HG03139 (cell line): ENCODE results near the gene TENM3.

Source experiments
- ATAC-seq: cut with Tn5 transposase; IDR thresholded peaks from one replicate; pipeline ENCODE4 v1.9.1; 2021; ENCODE audit not compliant: unreplicated experiment

Gene TENM3

GRCh38 chr4:182756161-182756690, 513.0 kb downstream of the TENM3 start:
- ATAC-seq: no peak

GRCh38 chr4:182758273-182758672, 515.1 kb downstream of the TENM3 start:
- ATAC-seq: no peak

- ATAC-seq: no peak
These were observed 517.4 kb downstream of the TENM3 start for GRCh38 chr4:182760551-182761043.

- ATAC-seq: no peak
These were observed 520.9 kb downstream of the TENM3 start for GRCh38 chr4:182764137-182764536.

GRCh38 chr4:182764642-182765041, 521.4 kb downstream of the TENM3 start:
- no peak for ATAC-seq

GRCh38 chr4:182765987-182766856, 523.0 kb downstream of the TENM3 start:
- no peak for ATAC-seq

GRCh38 chr4:182766857-182767250, 523.7 kb downstream of the TENM3 start:
- no peak for ATAC-seq

GRCh38 chr4:182768838-182769237, 525.6 kb downstream of the TENM3 start:
- ATAC-seq: no peak

GRCh38 chr4:182770259-182770995, 527.2 kb downstream of the TENM3 start:
- no peak for ATAC-seq

- ATAC-seq: no peak
These were observed 527.9 kb downstream of the TENM3 start for GRCh38 chr4:182770996-182771514.

GRCh38 chr4:182775075-182775474, 531.9 kb downstream of the TENM3 start:
- ATAC-seq: no peak

- no peak for ATAC-seq
These were observed 533.3 kb downstream of the TENM3 start for GRCh38 chr4:182776376-182777105.

- no peak for ATAC-seq
These were observed 535.2 kb downstream of the TENM3 start for GRCh38 chr4:182778222-182778982.

GRCh38 chr4:182786991-182787390, 543.8 kb downstream of the TENM3 start:
- no peak for ATAC-seq

GRCh38 chr4:182788201-182788600, 545.0 kb downstream of the TENM3 start:
- no peak for ATAC-seq

GRCh38 chr4:182789529-182789928, 546.3 kb downstream of the TENM3 start:
- no peak for ATAC-seq

- ATAC-seq: no peak
These were observed 552.4 kb downstream of the TENM3 start for GRCh38 chr4:182795446-182796238.

GRCh38 chr4:182799515-182800215, 556.5 kb downstream of the TENM3 start:
- ATAC-seq: no peak

- no peak for ATAC-seq
These were observed 557.0 kb downstream of the TENM3 start for GRCh38 chr4:182800216-182800515.
